Measurements from ENCODE around the gene GPLD1.

GRCh38 chr6:24534329-24534728, 45.0 kb upstream of the GPLD1 start:
- no peak for TF ChIP-seq CTCF (IDR thresholded peaks at IDR 0.05; ENCODE audit: borderline replicate concordance, extremely low read depth, low read length, poor library complexity, severe bottlenecking)
- no peak for TF ChIP-seq EZH2 (IDR thresholded peaks at IDR 0.05; ENCODE audit: borderline replicate concordance, low read depth, low read length, severe bottlenecking)

All from DND-41 (cell line).